ENCODE data around the gene ERG28.
A peak's percentile ranks its signal among the peaks of the same experiment; 100 is the strongest.

ERG28 gene, protein sequence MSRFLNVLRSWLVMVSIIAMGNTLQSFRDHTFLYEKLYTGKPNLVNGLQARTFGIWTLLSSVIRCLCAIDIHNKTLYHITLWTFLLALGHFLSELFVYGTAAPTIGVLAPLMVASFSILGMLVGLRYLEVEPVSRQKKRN

DNA sequence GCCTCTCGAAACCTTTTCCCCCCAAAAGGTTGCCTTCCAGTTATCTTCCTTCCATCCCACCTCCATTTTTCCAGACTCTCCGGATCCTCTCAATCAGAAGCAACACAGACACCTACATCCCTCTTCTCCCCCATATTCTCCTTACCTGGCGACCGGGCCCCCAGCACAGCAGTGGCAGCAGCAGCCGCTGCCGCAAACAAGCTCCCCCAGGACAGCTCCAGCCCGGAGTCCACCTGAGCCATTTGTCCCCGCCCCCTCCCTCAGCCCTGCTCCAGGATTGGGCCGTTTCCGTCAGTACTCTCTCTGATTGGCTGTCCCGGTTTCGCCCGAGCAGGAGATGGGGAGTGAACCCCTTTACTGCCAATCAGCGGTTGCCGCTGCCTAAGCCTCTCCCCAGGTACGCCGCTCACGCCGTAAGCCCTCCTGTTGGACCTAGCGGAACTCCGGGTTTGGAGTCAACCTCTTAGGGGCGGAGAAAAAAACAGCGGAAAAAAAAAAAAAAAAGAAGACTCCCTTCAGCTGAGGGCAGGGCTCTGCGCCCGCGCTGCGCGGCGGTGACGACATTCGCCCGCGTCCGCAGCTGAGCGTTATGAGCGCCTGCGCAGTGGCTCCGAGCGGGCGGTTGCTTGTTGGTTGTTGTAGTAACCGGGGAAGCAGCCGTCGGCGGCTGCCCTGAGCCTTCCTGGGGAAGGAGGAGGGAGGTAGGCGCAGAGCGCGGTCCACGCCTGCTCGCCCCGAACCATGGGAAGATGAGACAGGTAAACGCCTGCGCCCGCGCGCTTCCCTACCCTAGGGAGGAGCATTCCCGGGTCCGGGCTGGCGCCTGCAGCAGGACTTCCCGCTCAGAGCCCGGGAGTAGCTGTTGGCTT, at the start of gene ERG28, which contains the start of gene TTLL5:
Gene ERG28, minus strand, starts transcription at position 247 of the 869 bp plus-strand sequence. CDS start 3,374 bp downstream, outside the sequence.
Gene TTLL5, plus strand, starts transcription at position 617 of the 869 bp plus-strand sequence. CDS start 1,904 bp downstream, outside the sequence.
- H3K4me1 ChIP-seq (ENCODE audit: control insufficient read depth, insufficient read depth, low read length), result peaks cover 6% of the 10 kb centered on the region
- peak within 1 kb of the TSS; percentile 88 for H3K4me3 ChIP-seq (ENCODE audit: low read depth, low read length)
- H3K36me3 ChIP-seq (ENCODE audit: control insufficient read depth, insufficient read depth, low read length), result peaks cover 33% of the 10 kb centered on the region
- H3K27me3 ChIP-seq (ENCODE audit: control insufficient read depth, insufficient read depth, low read length), result no peaks in the 10 kb centered on the region
- H3K27ac ChIP-seq (ENCODE audit: low read depth, low read length), result peak within 1 kb of the TSS; percentile 45; the same call in 1 of the 2 replicates
- no peaks in the 10 kb centered on the region for H3K9me3 ChIP-seq (ENCODE audit: control insufficient read depth, insufficient read depth, low read depth, low read length)
- H3K9ac ChIP-seq (ENCODE audit: low read length), result peak within 1 kb of the TSS; percentile 66

DNA sequence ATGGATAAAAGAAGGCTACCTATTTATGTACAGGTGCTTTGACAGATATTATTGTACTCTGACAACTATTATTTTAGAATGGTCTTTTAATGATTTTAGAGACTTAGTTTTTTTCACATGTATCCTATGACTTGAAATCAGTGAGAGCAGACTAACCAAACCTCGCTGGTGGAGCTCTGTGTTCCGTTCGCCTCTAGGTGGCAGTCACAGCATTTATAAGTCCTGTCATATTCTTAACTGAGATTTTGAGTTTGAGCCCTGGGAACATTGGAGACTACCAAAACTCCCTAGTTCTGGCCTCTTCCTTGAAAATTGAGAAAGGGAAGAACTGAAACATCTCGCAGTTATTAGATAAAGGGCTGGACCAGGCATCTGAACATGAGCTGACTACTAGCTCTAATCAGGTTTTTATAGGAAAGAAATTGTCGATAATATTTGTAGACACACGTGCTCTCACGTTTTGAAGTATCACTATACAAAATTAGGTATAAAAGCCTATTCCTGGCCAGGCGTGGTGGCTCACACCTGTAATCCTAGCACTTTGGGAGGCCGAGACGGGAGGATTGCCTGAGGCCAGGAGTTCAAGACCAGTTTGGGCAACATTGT, 48.6 kb upstream of the ERG28 start:
- H3K27ac ChIP-seq (ENCODE audit: low read depth, low read length), result no peak overlapping the region
- no peaks in the 10 kb centered on the region for H3K27me3 ChIP-seq (ENCODE audit: control insufficient read depth, insufficient read depth, low read length)
- no peak overlapping the region for H3K9ac ChIP-seq (ENCODE audit: low read length)
- H3K4me3 ChIP-seq (ENCODE audit: low read depth, low read length), result no peak overlapping the region
- no peaks in the 10 kb centered on the region for H3K9me3 ChIP-seq (ENCODE audit: control insufficient read depth, insufficient read depth, low read depth, low read length)
- peaks cover 9% of the 10 kb centered on the region for H3K4me1 ChIP-seq (ENCODE audit: control insufficient read depth, insufficient read depth, low read length)
- H3K36me3 ChIP-seq (ENCODE audit: control insufficient read depth, insufficient read depth, low read length), result peaks cover 21% of the 10 kb centered on the region

DNA sequence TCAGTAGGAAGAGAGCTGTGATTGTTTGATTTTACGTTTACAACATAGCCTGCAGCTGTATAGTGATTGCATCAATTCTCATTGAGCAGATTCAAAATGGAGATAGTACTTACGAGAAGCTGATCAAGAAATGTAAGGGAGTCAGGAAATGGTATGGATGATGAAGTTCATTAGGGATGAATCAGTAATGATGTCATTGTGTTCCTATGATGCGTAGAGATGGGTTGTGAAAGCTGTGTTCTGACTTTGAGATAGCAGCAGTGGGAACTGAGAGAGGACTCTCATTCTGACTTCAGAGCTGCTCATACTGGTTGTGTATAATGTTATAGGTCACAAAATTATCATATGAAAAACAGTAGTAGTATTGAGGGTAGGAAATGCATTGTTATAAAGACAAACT, 44.3 kb upstream of the ERG28 start:
- no peak overlapping the region for H3K27ac ChIP-seq (ENCODE audit: low read depth, low read length)
- H3K9ac ChIP-seq (ENCODE audit: low read length), result no peak overlapping the region
- no peaks in the 10 kb centered on the region for H3K9me3 ChIP-seq (ENCODE audit: control insufficient read depth, insufficient read depth, low read depth, low read length)
- H3K27me3 ChIP-seq (ENCODE audit: control insufficient read depth, insufficient read depth, low read length), result no peaks in the 10 kb centered on the region
- peaks cover 46% of the 10 kb centered on the region for H3K36me3 ChIP-seq (ENCODE audit: control insufficient read depth, insufficient read depth, low read length)
- peaks cover 6% of the 10 kb centered on the region; the same call in 1 of the 2 replicates for H3K4me1 ChIP-seq (ENCODE audit: control insufficient read depth, insufficient read depth, low read length)
- no peak overlapping the region for H3K4me3 ChIP-seq (ENCODE audit: low read depth, low read length)

DNA sequence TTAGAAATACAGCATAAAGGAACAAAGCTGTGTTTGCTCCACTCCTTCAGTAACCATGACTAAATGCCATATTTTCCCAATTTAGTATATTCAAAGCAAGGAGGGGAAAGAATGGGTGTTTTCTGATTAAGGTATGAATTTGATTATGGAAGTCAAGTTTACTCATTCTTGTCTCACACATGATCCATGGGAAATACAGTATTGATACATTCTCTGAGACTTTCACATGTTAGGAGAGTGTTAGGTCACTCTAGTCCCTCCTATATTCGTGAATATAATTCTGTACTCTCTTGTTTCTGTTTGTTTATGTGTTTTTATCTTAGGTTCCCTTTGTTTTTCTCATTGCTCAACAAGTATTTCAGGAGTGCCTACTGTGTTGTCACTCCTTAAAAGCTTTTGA, 42.8 kb upstream of the ERG28 start:
- Histone ChIP-seq H3K4me3 (ENCODE audit: low read depth, low read length) (no peak overlapping the region), H3K4me1 (ENCODE audit: control insufficient read depth, insufficient read depth, low read length) (peaks cover 6% of the 10 kb centered on the region; the same call in 1 of the 2 replicates), H3K36me3 (ENCODE audit: control insufficient read depth, insufficient read depth, low read length) (peaks cover 57% of the 10 kb centered on the region), H3K27ac (ENCODE audit: low read depth, low read length) (no peak overlapping the region), H3K9ac (ENCODE audit: low read length) (no peak overlapping the region), H3K27me3 (ENCODE audit: control insufficient read depth, insufficient read depth, low read length) (no peaks in the 10 kb centered on the region), H3K9me3 (ENCODE audit: control insufficient read depth, insufficient read depth, low read depth, low read length) (no peaks in the 10 kb centered on the region)

DNA sequence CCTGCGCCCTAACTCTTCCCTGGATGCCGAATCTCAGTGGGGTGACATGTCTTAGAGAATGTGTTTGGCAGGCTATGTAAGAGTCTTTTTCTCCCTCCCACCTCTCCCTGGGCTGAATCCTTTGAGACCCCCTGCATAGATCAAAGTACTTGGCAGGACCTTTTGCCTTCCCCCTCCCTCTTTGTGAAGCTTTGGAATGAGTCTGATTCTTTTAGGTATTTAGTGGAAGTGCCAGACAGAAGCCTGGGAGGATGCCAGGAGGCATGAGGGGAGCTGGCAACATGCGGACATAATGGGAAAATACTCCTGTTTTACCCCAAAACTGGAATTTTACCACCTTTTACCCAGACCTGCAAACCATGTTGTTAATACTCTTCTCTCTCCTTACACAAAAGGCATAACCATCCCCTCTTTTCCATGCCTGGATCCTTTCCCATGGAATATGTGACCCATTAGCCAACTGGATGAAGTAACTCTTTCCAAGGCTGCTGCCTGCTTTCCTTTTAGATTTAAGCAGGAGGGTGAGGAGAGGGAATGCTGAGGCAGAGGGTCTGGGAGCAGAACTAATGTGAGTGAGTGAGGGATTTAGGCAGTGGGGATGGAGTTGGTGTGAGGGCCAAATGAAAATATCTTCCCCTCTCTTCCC, 42.1 kb upstream of the ERG28 start:
- Histone ChIP-seq H3K36me3 (ENCODE audit: control insufficient read depth, insufficient read depth, low read length) (peaks cover 58% of the 10 kb centered on the region), H3K27me3 (ENCODE audit: control insufficient read depth, insufficient read depth, low read length) (no peaks in the 10 kb centered on the region), H3K9me3 (ENCODE audit: control insufficient read depth, insufficient read depth, low read depth, low read length) (no peaks in the 10 kb centered on the region), H3K4me3 (ENCODE audit: low read depth, low read length) (no peak overlapping the region), H3K4me1 (ENCODE audit: control insufficient read depth, insufficient read depth, low read length) (peaks cover 6% of the 10 kb centered on the region; the same call in 1 of the 2 replicates), H3K9ac (ENCODE audit: low read length) (no peak overlapping the region), H3K27ac (ENCODE audit: low read depth, low read length) (no peak overlapping the region)

DNA sequence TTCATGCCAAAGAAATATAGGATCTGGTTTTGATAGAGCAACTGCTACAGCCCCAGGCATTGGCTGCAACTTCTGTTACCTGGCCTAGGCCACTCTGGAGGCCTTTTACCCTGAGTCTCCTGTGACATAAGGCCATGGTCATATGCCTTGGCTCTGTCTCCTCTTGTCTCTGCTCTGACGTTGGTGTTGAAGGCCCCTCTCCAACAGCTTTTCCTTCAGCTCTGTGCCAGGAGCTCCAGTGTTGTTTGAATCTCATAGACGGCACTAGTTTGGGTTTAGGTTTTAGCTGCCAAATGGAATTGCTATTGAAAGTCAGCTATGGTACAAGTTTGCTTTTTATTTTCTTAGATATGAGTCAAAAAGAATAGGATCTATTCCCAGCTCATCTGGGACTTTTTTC, 41.4 kb upstream of the ERG28 start:
- H3K27ac ChIP-seq (ENCODE audit: low read depth, low read length), result no peak overlapping the region
- no peaks in the 10 kb centered on the region for H3K27me3 ChIP-seq (ENCODE audit: control insufficient read depth, insufficient read depth, low read length)
- H3K4me1 ChIP-seq (ENCODE audit: control insufficient read depth, insufficient read depth, low read length), result peaks cover 6% of the 10 kb centered on the region; the same call in 1 of the 2 replicates
- no peak overlapping the region for H3K9ac ChIP-seq (ENCODE audit: low read length)
- peaks cover 56% of the 10 kb centered on the region for H3K36me3 ChIP-seq (ENCODE audit: control insufficient read depth, insufficient read depth, low read length)
- H3K4me3 ChIP-seq (ENCODE audit: low read depth, low read length), result no peak overlapping the region
- no peaks in the 10 kb centered on the region for H3K9me3 ChIP-seq (ENCODE audit: control insufficient read depth, insufficient read depth, low read depth, low read length)

DNA sequence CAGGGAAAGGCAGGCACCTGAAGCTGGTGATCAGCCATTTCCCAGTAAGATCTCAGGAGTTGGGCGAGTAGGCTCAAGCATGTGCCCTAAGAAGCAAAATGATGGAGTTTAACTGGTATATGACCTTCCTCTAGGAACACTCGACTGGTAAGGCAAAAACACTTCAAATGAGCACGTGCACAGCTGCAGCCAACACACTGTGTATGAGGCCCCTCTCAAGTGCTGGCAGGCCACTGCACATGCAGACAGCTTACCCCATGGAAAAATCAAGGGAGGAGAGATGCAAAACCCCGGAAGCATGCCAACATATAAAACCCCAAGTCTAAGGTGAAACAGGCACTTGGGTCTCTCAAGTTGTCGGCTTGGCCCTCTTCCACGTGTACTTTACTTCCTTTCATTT, 39.6 kb upstream of the ERG28 start:
- Histone ChIP-seq H3K4me1 (ENCODE audit: control insufficient read depth, insufficient read depth, low read length) (peaks cover 6% of the 10 kb centered on the region; the same call in 1 of the 2 replicates), H3K27me3 (ENCODE audit: control insufficient read depth, insufficient read depth, low read length) (no peaks in the 10 kb centered on the region), H3K36me3 (ENCODE audit: control insufficient read depth, insufficient read depth, low read length) (peaks cover 55% of the 10 kb centered on the region), H3K9me3 (ENCODE audit: control insufficient read depth, insufficient read depth, low read depth, low read length) (no peaks in the 10 kb centered on the region), H3K4me3 (ENCODE audit: low read depth, low read length) (no peak overlapping the region), H3K9ac (ENCODE audit: low read length) (no peak overlapping the region), H3K27ac (ENCODE audit: low read depth, low read length) (no peak overlapping the region)

DNA sequence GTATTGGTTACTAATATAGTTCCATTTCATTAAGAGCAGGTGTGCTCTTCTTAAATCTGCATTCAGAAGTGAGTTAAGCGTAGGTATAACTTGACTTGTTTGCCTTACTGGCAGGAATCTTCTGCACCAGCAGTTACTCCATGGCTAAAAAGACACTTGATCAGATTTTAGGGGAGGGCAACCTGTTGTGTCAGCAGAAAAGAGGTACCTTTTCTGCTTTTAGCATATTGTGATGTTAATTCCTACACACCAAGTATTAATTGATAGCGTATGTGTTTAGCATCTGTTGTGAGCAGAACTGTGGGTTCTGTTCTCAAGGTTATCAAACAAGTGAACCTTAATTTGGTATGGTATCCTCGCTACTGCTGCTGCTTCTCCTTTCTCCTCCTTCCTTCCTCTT, 38.7 kb upstream of the ERG28 start:
- Histone ChIP-seq H3K27ac (ENCODE audit: low read depth, low read length) (no peak overlapping the region), H3K4me3 (ENCODE audit: low read depth, low read length) (no peak overlapping the region), H3K9ac (ENCODE audit: low read length) (no peak overlapping the region), H3K36me3 (ENCODE audit: control insufficient read depth, insufficient read depth, low read length) (peaks cover 50% of the 10 kb centered on the region), H3K4me1 (ENCODE audit: control insufficient read depth, insufficient read depth, low read length) (peaks cover 6% of the 10 kb centered on the region; the same call in 1 of the 2 replicates), H3K27me3 (ENCODE audit: control insufficient read depth, insufficient read depth, low read length) (no peaks in the 10 kb centered on the region), H3K9me3 (ENCODE audit: control insufficient read depth, insufficient read depth, low read depth, low read length) (peaks cover 5% of the 10 kb centered on the region)

DNA sequence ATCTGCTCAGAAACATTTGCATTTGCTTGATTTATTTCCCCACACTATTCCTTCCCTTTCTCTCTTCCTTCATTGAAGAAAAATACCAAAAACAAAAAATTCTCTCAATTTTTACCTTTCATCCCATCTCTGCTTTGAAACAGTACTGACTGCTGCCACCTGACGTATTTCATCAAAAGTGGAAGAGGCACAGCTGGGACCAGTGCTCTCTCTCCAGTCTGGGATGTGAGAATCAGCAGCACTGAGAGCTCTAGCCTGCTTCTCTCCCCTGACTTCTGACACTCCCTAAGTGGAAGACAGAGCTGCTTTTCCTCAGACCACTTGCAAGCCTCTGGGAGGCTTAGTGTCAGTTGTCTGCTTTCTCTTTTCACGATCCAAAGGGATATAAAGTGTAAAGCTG, 37.2 kb upstream of the ERG28 start:
- peaks cover 6% of the 10 kb centered on the region; the same call in 1 of the 2 replicates for H3K4me1 ChIP-seq (ENCODE audit: control insufficient read depth, insufficient read depth, low read length)
- peaks cover 11% of the 10 kb centered on the region for H3K9me3 ChIP-seq (ENCODE audit: control insufficient read depth, insufficient read depth, low read depth, low read length)
- H3K36me3 ChIP-seq (ENCODE audit: control insufficient read depth, insufficient read depth, low read length), result peaks cover 54% of the 10 kb centered on the region
- no peak overlapping the region for H3K9ac ChIP-seq (ENCODE audit: low read length)
- no peak overlapping the region for H3K4me3 ChIP-seq (ENCODE audit: low read depth, low read length)
- no peaks in the 10 kb centered on the region for H3K27me3 ChIP-seq (ENCODE audit: control insufficient read depth, insufficient read depth, low read length)
- H3K27ac ChIP-seq (ENCODE audit: low read depth, low read length), result no peak overlapping the region

DNA sequence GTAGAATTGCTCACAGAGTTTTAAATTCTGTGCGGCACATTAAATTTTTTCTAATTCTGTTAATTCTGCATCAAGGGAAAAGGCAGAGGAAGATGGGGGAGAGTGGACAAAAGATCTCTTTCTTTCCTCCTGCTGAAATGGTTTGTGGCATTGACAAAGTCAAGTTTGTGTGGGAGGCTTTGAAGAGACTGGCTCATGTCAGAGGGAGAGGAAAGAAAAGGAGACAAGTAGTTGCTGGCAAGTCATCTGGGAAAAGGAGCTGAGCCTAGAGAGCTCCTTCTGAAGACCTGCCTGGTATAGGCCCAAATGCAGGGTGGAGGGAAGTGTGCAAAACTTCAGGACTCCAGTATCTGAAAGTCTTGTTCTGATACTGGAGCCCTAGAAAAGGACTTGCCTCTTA, 36.7 kb upstream of the ERG28 start:
- no peaks in the 10 kb centered on the region for H3K27me3 ChIP-seq (ENCODE audit: control insufficient read depth, insufficient read depth, low read length)
- no peak overlapping the region for H3K4me3 ChIP-seq (ENCODE audit: low read depth, low read length)
- H3K27ac ChIP-seq (ENCODE audit: low read depth, low read length), result no peak overlapping the region
- peaks cover 58% of the 10 kb centered on the region for H3K36me3 ChIP-seq (ENCODE audit: control insufficient read depth, insufficient read depth, low read length)
- H3K9ac ChIP-seq (ENCODE audit: low read length), result no peak overlapping the region
- peaks cover 3% of the 10 kb centered on the region; the same call in 1 of the 2 replicates for H3K4me1 ChIP-seq (ENCODE audit: control insufficient read depth, insufficient read depth, low read length)
- H3K9me3 ChIP-seq (ENCODE audit: control insufficient read depth, insufficient read depth, low read depth, low read length), result peaks cover 11% of the 10 kb centered on the region

Data from HUES6 (cell line).